ENCODE measurements around the gene ABCB6.

DNA sequence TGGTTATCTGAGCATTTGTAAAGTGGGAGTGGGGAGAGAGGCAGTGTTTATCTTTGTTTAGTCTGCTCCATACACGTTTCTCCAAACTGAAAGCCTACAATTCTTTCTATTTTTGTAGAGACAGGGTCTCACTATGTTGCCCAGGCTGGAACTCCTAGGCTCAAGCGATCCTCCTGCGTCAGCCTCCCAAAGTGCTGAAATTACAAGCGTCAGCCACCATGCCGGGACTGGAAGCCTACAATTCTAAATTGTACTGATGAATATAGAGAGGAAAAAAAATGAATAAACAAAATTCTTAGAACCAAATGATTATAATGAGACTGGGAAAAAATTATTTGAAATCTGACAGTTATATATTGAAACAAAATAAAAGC lies 13.6 kb downstream of the ABCB6 start:
- no peak for TF ChIP-seq ZNF274 (IDR thresholded peaks at IDR 0.05; ENCODE audit: low read depth, low read length)
- no peak for TF ChIP-seq YY1 (IDR thresholded peaks at IDR 0.05; ENCODE audit: insufficient read depth, insufficient read length)
